ENCODE measurements around the gene HYOU1. TPM values are rescaled to one million over a fixed set of nuclear protein-coding genes. Genes with fewer than 3 reads are reported as not detected.
"Not testable (repeated sequence)": the region's sequence is repeated elsewhere in the genome, so short reads cannot be mapped to it uniquely, and the experiment has no call there.

HYOU1 gene
- polyA plus RNA-seq (2011; rRNA removed) (115 and 123 TPM in 2 replicates), polyA minus RNA-seq (2011; rRNA and poly(A)+ RNA removed) (92.4 and 167 TPM in 2 replicates)

DNA sequence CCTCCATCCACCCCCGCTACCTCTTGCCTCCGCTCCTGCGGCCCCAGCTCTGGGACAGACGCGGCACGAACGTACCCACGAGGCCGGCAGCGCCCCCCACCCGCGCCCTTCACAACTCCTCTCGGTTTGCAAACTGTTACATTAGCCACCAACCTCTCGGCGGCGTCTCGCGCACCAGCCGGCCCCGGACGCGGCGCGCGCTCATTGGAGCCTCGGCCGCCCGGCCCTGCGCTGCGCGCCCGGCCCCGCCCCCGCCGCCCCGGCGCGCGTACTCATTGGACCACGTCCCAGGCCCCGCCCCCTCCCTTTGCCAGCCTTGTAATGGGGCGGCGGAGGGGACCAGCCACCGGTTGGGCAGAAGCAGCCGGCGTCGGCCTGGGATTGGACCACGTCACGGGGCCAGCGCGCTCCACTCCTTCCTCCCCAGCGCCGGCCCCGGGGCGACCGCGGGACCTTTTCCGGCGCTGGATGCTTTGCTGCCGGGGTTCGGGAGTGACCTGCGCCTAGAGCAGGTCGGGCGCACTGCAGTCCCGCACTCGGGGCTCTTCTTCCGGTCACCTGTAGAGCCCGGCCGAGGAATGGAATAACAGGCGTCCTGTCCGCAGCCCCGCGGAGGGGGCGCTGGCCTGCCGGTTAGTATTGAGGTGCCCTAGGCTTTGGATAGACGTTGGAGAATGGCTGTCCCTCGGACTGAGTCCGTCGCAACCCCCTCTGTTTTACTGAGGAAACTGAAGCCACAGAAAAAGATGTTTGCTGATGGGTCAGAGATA lies at the start of gene HYOU1:
TSS of gene HYOU1 (minus strand) at position 206 of the 770 bp plus-strand sequence. CDS start 1,045 bp downstream, outside the sequence.
- DNase-seq (ENCODE audit: low read depth): peak; percentile 61
- Histone ChIP-seq H3K36me3 (ENCODE audit: control insufficient read depth, insufficient read depth, low read length) (peaks cover 19% of the 10 kb centered on the region), H3K27me3 (ENCODE audit: control insufficient read depth, insufficient read depth, low read length) (no peaks in the 10 kb centered on the region), H3K4me3 (ENCODE audit: low read depth, low read length) (peak within 1 kb of the TSS; percentile 87)
- TF ChIP-seq CTCF (IDR thresholded peaks at IDR 0.05; ENCODE audit: insufficient read depth, low read depth, low read length): peak; percentile 41
- POLR2A ChIA-PET: no interaction called here
- CTCF ChIA-PET: interaction anchor here (0.9 to 1.3 kb wide), 3 partner anchors 11 to 80 kb away, joined by 3 to 4 read pairs (median 3); no protein-coding TSS in a partner anchor

DNA sequence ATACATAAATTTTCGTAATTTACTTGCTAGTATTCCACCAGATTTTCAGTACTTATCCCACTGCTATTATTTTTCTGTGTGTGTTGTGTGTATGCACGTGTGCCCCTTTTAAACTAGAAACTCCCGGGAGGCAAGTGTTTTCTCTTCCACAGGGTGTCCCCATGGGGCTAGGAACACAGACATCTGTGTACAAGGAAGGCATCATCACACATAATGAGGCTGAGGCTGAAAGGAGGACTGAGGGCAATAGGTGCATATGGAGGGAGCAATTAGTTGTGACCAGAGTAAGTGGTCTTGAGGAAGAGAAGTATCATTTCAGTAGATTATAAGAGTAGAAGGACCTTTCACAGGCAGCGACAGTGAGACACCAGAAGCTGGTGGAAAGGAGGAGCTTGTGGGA lies 46.8 kb upstream of the HYOU1 start:
- CTCF ChIA-PET: no interaction called here
- POLR2A ChIA-PET: no interaction called here
- no peak overlapping the region for H3K4me3 ChIP-seq (ENCODE audit: low read depth, low read length)
- no peak for DNase-seq (ENCODE audit: low read depth)
- H3K27me3 ChIP-seq (ENCODE audit: control insufficient read depth, insufficient read depth, low read length): no peaks in the 10 kb centered on the region
- TF ChIP-seq CTCF (IDR thresholded peaks at IDR 0.05; ENCODE audit: insufficient read depth, low read depth, low read length): no peak
- no peaks in the 10 kb centered on the region for H3K36me3 ChIP-seq (ENCODE audit: control insufficient read depth, insufficient read depth, low read length)

DNA sequence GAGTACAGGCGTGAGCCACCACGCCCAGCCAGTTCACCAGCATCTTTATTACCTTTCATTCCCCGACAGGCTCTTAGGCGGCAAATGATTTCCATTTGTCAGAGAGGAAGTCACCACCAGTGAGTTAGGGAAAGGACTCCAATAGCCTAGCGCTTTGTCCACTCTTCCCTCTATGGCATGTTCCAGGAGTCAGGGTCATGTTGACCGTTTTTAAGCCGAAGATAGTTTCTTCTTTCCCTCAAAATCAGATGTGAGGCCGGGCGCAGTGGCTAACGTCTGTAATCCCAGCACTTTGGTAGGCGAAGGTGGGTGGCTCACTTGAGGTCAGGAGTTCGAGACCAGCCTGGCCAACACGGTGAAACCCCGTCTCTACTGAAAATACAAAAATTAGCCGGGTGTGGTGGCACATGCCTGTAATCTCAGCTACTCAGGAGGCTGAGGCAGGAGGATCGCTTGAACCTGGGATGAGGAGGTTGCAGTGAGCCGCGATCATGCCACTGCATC lies 46.2 kb upstream of the HYOU1 start:
- POLR2A ChIA-PET: not testable (repeated sequence)
- CTCF ChIA-PET: interaction anchor here (1.1 to 1.7 kb wide), 5 partner anchors 19 to 221 kb away, joined by 3 to 10 read pairs (median 4); partner anchors contain the start of gene TRAPPC4

GRCh38 chr11:119101759-119102423 lies 44.9 kb upstream of the HYOU1 start, which contains the start of gene DPAGT1:
Gene DPAGT1 (minus strand): TSS chr11:119101853. CDS start chr11:119101655, 198 bp downstream.
- CTCF ChIA-PET: interaction anchor here (0.7 to 2.2 kb wide), 11 partner anchors 21 to 236 kb away, joined by 3 to 10 read pairs (median 4); partner anchors contain the start of gene TRAPPC4
- H3K27me3 ChIP-seq (ENCODE audit: control insufficient read depth, insufficient read depth, low read length): no peaks in the 10 kb centered on the region
- H3K4me3 ChIP-seq (ENCODE audit: low read depth, low read length): peak within 1 kb of the TSS; percentile 76
- TF ChIP-seq CTCF (IDR thresholded peaks at IDR 0.05; ENCODE audit: insufficient read depth, low read depth, low read length): no peak
- H3K36me3 ChIP-seq (ENCODE audit: control insufficient read depth, insufficient read depth, low read length): peaks cover 4% of the 10 kb centered on the region
- peak; percentile 80 for DNase-seq (ENCODE audit: low read depth)
- POLR2A ChIA-PET: interaction anchor here (0.6 to 1.0 kb wide), 5 partner anchors 9 to 291 kb away, joined by 3 to 14 read pairs (median 9); no protein-coding TSS in a partner anchor

More for the DNA sequence above, 46.2 kb upstream of the HYOU1 start:
- H3K4me3 ChIP-seq (ENCODE audit: low read depth, low read length); H3K36me3 ChIP-seq (ENCODE audit: control insufficient read depth, insufficient read depth, low read length); H3K27me3 ChIP-seq (ENCODE audit: control insufficient read depth, insufficient read depth, low read length); DNase-seq (ENCODE audit: low read depth): not testable (repeated sequence)

GRCh38 chr11:119100994-119101758 lies 44.2 kb upstream of the HYOU1 start:
- TF ChIP-seq CTCF (IDR thresholded peaks at IDR 0.05; ENCODE audit: insufficient read depth, low read depth, low read length): peak; percentile 23; the same call in 1 of the 2 replicates
- H3K36me3 ChIP-seq (ENCODE audit: control insufficient read depth, insufficient read depth, low read length): peaks cover 4% of the 10 kb centered on the region
- peak overlapping the region; percentile 76 for H3K4me3 ChIP-seq (ENCODE audit: low read depth, low read length)
- CTCF ChIA-PET: interaction anchor here (0.7 to 2.2 kb wide), 7 partner anchors 21 to 236 kb away, joined by 3 to 8 read pairs (median 4); no protein-coding TSS in a partner anchor
- no peaks in the 10 kb centered on the region for H3K27me3 ChIP-seq (ENCODE audit: control insufficient read depth, insufficient read depth, low read length)
- DNase-seq (ENCODE audit: low read depth): no peak
- POLR2A ChIA-PET: interaction anchor here (0.6 to 1.0 kb wide), 2 partner anchors 15 to 236 kb away, joined by 3 to 11 read pairs; no protein-coding TSS in a partner anchor
